ENCODE data around the gene FCER1G.

- TF ChIP-seq EP300 (IDR thresholded peaks at IDR 0.05; ENCODE audit: low read depth) (no peak), CTCF (IDR thresholded peaks at IDR 0.05) (no peak)
Observed at GRCh38 chr1:161185732-161186311, 29.3 kb upstream of the FCER1G start.
